PFSK-1 (cell line): ENCODE results near the gene NHSL2.

Source experiments
- FOXP2 ChIP-seq: optimal IDR thresholded peaks from 2 replicates; pipeline ENCODE3; 2011; ENCODE audit warnings: borderline replicate concordance, control low read depth, inconsistent platforms; ENCODE audit not compliant: insufficient read depth; ENCODE audit errors: extremely low read length, extremely low read depth
- POLR2AphosphoS5 ChIP-seq: IDR thresholded peaks from 2 replicates; pipeline ENCODE4 v1.6.1; 2012; ENCODE audit warnings: low read depth, mild to moderate bottlenecking, control low read depth, low read length, moderate library complexity
- SIN3A ChIP-seq: IDR thresholded peaks from 2 replicates; pipeline ENCODE4 v1.6.1; 2012; ENCODE audit warnings: mild to moderate bottlenecking, low read length, moderate library complexity, borderline replicate concordance; ENCODE audit not compliant: insufficient read depth
- TAF1 ChIP-seq: IDR thresholded peaks from 2 replicates; pipeline ENCODE4 v1.6.1; 2012; ENCODE audit warnings: low read length, control low read depth, borderline replicate concordance; ENCODE audit not compliant: insufficient read depth

DNA sequence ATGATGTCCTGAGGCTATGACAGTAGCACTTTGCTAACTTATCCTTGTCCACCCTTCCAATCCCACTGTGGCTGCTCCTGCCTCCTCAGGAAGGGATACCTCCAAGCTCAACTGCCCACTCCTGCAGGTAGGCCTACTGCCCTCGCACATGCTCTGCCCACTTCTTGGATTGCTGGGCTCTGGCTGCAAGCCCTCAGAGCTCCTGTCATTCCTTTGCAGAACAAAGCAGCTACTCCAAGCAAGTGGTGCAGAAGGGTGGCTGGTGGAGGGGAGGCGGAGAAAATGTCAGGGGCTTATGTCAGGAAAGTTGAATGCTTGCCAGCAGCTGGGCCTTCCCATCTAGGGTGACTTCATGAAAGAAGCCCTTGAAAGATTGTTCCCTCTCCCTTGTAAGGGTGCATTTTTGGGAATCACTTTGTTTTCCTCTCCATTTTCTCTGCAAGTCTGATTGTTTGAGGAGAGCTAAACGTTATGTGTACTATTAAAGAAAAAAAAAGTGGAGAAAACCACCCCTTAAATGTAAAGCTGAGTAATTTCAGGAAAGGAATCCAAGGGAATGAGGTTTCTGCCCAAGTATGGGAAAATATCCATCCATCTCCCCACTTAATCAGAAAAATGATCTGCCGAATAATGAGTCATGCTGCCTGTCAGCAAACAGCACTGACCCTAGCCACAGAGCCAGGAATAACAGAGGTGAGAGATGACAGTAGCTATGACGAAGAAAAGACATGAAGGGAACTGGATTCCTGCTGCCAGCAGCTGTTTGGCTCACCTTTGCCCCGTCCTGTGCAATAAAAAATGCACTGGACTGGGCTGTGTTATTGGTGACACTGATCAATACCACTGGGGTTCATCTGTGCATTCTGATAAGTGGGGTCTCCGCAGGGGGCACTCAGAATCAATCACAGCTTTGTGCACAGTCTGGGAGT, 119.1 kb downstream of the NHSL2 start:
- TF ChIP-seq TAF1 (no peak), POLR2AphosphoS5 (no peak), SIN3A (no peak), FOXP2 (no peak)
